HG03280 (cell line): ENCODE measurements around the gene PPP1CB.

Experiments used
- ATAC-seq: cut with Tn5 transposase; IDR thresholded peaks from one replicate; pipeline ENCODE4 v1.9.1; 2021; ENCODE audit warnings: mild to moderate bottlenecking, moderate library complexity; ENCODE audit not compliant: unreplicated experiment

The PPP1CB gene

GRCh38 chr2:28751252-28751955, at the start of gene PPP1CB:
Gene PPP1CB, plus strand, starts transcription at chr2:28751830. Its CDS starts 295 bp downstream, at chr2:28752125.
- peak; percentile 85 for ATAC-seq

GRCh38 chr2:28702415-28702861, 49.2 kb upstream of the PPP1CB start:
- no peak for ATAC-seq

- no peak for ATAC-seq
These were observed 48.8 kb upstream of the PPP1CB start for GRCh38 chr2:28702878-28703277.

- ATAC-seq: no peak
These were observed 47.0 kb upstream of the PPP1CB start for GRCh38 chr2:28704621-28705020.

- no peak for ATAC-seq
These were observed 45.7 kb upstream of the PPP1CB start for GRCh38 chr2:28705751-28706440.

GRCh38 chr2:28707592-28707991, 44.0 kb upstream of the PPP1CB start:
- ATAC-seq: no peak

GRCh38 chr2:28709101-28709500, 42.5 kb upstream of the PPP1CB start:
- ATAC-seq: no peak

- no peak for ATAC-seq
These were observed 41.1 kb upstream of the PPP1CB start for GRCh38 chr2:28710545-28710944.

- ATAC-seq: no peak
These were observed 37.9 kb upstream of the PPP1CB start for GRCh38 chr2:28713577-28714298.

GRCh38 chr2:28716265-28716865, 35.3 kb upstream of the PPP1CB start:
- no peak for ATAC-seq

- ATAC-seq: no peak
These were observed 34.3 kb upstream of the PPP1CB start for GRCh38 chr2:28717339-28717758.

GRCh38 chr2:28720345-28720744, 31.3 kb upstream of the PPP1CB start:
- no peak for ATAC-seq

GRCh38 chr2:28721601-28722191, 29.9 kb upstream of the PPP1CB start:
- ATAC-seq: no peak

GRCh38 chr2:28725021-28725711, 26.5 kb upstream of the PPP1CB start:
- no peak for ATAC-seq

- no peak for ATAC-seq
These were observed 25.5 kb upstream of the PPP1CB start for GRCh38 chr2:28726177-28726576.

GRCh38 chr2:28729698-28730097, 21.9 kb upstream of the PPP1CB start:
- no peak for ATAC-seq

- no peak for ATAC-seq
These were observed 20.9 kb upstream of the PPP1CB start for GRCh38 chr2:28730641-28731146.

- no peak for ATAC-seq
These were observed 16.1 kb upstream of the PPP1CB start for GRCh38 chr2:28735511-28735910.

GRCh38 chr2:28736034-28736433, 15.6 kb upstream of the PPP1CB start:
- no peak for ATAC-seq

GRCh38 chr2:28737655-28738054, 14.0 kb upstream of the PPP1CB start:
- no peak for ATAC-seq
